Neural progenitor cell (in vitro differentiated cells): ENCODE results near the gene LSM10.

ENCODE experiments used
- EZH2 ChIP-seq: fragments of 200-600 bp; sonication (generic); IDR thresholded peaks from 2 replicates; pipeline ENCODE4 v1.6.1; 2017; ENCODE audit warnings: antibody characterized with exemption, mild to moderate bottlenecking, moderate library complexity
- TF ChIP-seq, protein P1 (sequence below): fragments of 200-600 bp; sonication (generic); IDR thresholded peaks from 2 replicates; pipeline ENCODE4 v1.5.1; 2017; ENCODE audit warnings: antibody characterized with exemption, mild to moderate bottlenecking

DNA sequence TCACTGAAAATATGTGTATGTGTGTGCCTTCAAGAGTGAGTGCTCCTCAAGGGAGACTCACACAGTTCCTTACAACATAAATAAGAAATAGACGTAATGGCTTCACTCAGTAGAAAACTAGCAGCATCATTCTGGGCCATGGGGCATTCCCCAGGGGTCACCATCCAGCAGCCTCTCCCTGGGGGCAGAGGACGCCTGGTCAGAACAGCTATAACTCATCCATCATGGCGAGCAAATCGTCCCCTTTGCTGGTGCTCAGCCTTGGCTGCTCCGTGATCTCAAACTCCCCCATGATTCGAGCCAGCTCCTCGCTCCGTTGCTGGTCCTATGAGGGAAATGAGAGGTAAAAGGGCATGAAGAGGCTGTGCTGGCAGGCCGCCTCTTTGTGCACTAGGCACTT is 20.2 kb upstream of the LSM10 start:
- TF ChIP-seq, protein P1, sequence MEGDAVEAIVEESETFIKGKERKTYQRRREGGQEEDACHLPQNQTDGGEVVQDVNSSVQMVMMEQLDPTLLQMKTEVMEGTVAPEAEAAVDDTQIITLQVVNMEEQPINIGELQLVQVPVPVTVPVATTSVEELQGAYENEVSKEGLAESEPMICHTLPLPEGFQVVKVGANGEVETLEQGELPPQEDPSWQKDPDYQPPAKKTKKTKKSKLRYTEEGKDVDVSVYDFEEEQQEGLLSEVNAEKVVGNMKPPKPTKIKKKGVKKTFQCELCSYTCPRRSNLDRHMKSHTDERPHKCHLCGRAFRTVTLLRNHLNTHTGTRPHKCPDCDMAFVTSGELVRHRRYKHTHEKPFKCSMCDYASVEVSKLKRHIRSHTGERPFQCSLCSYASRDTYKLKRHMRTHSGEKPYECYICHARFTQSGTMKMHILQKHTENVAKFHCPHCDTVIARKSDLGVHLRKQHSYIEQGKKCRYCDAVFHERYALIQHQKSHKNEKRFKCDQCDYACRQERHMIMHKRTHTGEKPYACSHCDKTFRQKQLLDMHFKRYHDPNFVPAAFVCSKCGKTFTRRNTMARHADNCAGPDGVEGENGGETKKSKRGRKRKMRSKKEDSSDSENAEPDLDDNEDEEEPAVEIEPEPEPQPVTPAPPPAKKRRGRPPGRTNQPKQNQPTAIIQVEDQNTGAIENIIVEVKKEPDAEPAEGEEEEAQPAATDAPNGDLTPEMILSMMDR: no peak
- no peak for TF ChIP-seq EZH2
